Activated CD8-positive, alpha-beta memory T cell treated with anti-CD3 and anti-CD28 coated beads, Interleukin-2, amount 50 U/mL, for 1 hour (primary cell): Measurements from ENCODE around the gene SLC25A23.

ENCODE experiments used
- DNase-seq: peaks from one replicate; pipeline ENCODE4 v3.0.0-alpha.2; 2020; ENCODE audit errors: extremely low read depth

Gene SLC25A23

GRCh38 chr19:6424939-6425731 lies 34.5 kb downstream of the SLC25A23 start:
- DNase-seq, result peak; percentile 99

DNA sequence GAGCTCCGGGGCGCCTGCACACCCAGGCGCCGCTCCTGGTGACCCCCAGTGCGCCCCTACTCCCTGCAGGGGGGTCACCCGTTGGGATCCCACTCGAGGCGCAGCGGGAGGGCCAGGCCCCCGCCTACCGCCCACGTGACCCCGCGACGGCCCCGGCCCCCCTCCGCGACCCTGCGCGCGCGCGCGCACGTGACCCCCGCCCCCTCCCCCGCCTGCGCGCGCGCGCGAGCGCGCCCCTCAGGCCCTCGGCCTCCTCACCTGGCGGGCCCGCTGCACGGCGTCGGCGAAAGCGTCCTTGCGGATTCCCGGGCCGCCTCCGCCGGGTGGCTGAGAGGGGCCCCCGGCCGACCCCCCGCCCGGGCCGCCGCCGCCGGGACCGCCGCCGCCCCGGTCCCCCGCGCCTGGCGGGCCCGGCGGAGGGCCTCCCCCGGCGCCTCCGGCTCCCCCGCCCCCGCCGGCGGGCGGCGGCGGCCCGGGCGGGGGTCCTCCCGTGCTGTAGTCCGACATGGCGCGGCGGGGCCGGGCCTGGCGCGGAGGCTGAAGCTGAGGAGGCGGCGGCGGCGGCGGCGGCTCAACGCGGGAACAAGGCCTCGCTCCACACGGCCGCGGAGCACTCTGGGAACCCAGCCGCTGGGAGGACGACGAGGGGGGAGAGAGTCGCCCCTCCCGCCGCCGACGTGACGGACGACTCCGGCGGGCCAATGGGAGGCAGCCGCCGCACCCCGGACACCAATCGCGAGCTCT lies 35.2 kb downstream of the SLC25A23 start, which contains the start of gene KHSRP:
Gene KHSRP, minus strand, starts transcription at position 617 of the 744 bp plus-strand sequence. Its CDS starts 110 bp downstream, at position 507.
- DNase-seq, result no peak

GRCh38 chr19:6423499-6424194 lies 35.9 kb downstream of the SLC25A23 start:
- DNase-seq, result no peak

GRCh38 chr19:6421075-6422014 lies 38.2 kb downstream of the SLC25A23 start:
- no peak for DNase-seq

GRCh38 chr19:6418562-6418932 lies 41.0 kb downstream of the SLC25A23 start:
- no peak for DNase-seq

- DNase-seq, result no peak
These were observed 41.7 kb downstream of the SLC25A23 start for GRCh38 chr19:6417713-6418561.

- no peak for DNase-seq
These were observed 42.8 kb downstream of the SLC25A23 start for GRCh38 chr19:6416658-6417405.

DNA sequence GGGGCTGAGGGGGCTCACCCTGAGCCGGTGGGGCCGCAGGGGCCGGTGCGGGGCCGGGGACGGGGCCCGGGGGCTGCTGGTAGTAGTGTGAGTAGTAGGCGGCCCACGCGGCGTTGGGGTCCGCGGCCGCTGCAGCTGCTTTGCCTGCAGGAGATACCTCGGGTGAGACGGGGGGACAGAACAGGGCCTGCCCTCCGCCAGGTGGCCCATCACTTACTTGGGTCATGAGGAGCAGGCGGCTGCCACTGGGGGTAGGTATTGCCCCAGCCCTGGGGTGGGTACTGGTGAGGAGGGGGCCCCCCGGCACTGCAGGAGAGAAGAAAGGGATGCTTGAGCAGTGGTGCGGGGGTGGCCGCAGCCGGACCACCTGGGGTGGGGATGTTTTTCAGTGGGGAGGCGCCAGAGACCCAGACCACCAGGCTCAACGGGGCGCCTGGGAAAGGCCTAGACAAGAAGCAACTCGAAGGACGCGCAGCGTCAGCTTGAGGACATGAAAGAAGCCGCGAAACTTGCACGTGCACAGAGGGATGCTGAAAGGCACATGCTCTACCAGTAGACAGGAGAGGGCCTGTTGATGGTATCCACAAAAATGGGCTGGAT lies 43.9 kb downstream of the SLC25A23 start:
- DNase-seq, result no peak

GRCh38 chr19:6414793-6415590 lies 44.6 kb downstream of the SLC25A23 start:
- no peak for DNase-seq

GRCh38 chr19:6413721-6414643 lies 45.6 kb downstream of the SLC25A23 start:
- no peak for DNase-seq

GRCh38 chr19:6413291-6413690 lies 46.3 kb downstream of the SLC25A23 start:
- no peak for DNase-seq

GRCh38 chr19:6412447-6413091 lies 47.0 kb downstream of the SLC25A23 start:
- no peak for DNase-seq

DNA sequence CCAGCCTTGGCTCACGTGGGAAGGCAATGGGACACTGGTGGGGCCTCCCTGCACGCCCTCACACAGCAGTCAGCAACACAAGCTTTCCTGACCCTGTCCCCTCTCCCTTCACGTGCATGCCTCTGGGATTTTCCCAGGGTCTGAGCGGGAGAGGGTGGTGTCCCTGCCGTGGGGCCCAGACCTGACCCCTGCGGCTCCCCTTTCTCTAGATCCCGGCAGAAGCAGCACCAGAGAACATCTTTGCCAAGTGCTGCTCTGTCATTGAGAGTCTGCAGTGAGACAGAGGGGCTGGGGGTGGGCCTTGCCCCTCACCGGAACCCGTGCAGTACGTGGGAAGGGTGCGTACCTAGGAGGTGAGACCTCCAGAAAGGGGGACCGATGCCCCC lies 47.5 kb downstream of the SLC25A23 start:
- DNase-seq, result no peak

- no peak for DNase-seq
These were observed 50.2 kb downstream of the SLC25A23 start for GRCh38 chr19:6409346-6409745.

DNA sequence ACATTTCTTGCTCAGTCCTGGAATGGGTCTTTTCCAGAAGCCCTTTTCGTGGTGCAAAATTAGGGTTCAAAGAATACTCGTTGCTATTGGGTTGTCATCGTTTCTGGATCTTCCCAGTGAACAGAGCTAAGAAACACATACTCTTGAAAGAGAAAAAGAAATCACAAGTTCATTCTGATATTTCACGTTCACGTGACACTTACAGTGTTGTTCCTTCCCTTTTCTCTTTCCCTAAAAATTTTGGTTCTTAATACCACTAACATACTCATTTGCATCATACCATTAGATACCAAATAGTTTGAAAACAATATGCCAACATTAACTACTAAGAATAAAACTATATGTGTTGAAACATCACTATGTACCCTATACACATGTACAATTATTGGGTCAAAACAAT lies 53.2 kb downstream of the SLC25A23 start:
- DNase-seq, result no peak

DNA sequence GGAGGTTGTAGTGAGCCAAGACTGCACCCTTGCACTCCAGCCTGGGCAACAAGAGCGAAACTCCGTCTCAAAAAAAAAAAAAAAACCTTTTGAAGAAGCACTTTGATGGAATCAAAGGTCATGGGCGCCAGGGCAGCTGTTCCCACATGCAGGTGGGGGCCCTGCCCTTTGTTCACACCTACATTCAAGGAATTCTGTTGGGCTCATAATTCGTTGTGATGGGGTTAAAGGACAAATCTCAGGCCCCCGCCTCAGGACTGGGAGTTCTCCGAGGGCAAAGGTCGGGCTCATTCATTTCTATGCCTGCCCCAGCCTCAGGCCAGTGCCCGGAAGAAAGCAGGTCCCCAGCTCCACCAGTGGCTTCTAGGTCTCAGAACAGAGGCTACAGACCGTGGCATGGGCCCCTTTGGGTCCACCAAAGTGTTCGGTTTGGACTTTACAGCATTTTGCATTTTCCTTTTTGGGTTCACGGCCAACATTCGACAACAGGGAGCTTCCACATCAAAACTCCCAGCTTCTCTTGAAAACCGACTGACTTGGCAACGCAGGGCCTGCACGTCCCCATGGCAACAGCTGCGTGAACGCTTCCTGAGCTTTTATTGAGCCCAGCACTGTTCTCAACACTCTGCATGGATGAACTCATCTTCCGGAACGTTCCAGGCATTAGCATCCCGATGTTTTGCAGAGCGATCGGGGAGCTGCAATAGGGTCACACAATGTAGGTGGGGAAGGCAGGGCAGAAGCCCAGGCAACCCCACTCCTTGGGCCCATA lies 56.6 kb downstream of the SLC25A23 start:
- no peak for DNase-seq
